ENCODE results near the gene REST.

REST gene

DNA sequence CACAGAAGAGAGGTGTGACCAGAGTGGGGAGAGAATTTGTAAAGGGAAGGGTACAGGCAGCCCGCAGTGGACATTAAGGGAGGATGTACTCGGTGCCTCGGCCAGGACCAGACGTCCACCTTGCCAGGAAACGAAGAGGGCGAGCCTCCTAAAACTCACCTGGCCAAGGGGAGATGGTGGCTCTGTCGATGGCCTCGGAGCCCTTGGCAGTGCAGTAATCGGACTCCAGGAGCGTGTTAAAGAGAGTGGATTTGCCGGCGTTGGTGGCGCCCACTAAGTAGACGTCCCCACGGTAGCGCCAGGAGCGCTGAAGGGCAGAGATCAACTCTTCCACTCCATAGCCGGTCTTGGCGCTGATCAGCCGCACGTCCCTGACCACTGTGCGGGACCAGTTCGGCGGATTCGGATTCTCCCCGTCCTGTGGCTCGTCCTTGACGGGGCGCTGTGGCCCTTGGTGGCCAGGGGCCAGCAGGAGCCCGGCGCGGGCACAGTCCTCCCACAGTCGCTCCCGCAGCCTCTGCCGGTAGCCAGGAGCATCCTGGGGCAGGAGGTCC lies 68.7 kb downstream of the REST start:
- no peak for DNase-seq (ENCODE audit: low spot score)

- DNase-seq (ENCODE audit: low spot score), result peak; percentile 60
These were observed 69.2 kb downstream of the REST start for GRCh38 chr4:56976837-56977320.

DNA sequence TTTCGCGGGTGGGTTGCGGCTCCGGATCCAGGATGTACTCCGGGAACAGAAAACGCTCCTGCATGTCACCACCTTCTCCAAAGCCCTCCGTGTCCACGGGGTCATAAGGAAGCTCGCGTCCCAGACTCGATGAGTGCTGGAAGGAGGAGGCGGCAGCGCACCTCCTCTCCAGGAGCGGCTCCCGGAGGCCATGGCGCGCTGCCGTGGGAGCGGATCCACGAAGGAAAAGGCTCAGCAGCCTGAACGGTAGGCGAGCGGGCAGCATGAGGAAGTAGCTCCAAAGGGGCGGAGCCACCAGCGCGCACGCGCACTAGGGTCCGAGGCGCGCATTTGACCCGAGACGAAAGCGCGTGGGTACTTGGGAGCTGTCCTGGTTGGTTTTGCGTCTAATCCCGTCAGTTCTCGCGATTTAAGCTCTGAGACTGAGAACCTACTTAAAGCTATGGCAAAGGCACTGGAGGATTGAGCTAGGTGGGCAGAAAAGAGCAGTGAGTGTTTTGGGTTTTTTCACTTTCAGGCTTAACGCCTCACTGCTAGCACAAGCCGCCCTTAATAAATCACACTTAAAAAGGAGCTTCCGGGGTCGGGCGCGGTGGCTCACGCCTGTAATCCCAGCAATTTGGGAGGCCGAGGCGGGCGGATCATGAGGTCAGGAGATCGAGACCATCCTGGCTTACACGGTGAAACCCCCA lies 69.8 kb downstream of the REST start, which contains the start of gene NOA1:
TSS of gene NOA1 (minus strand) at position 286 of the 692 bp plus-strand sequence. CDS start at position 265, 21 bp downstream.
- DNase-seq (ENCODE audit: low spot score), result peak; percentile 98

GRCh38 chr4:56978750-56979303 lies 71.1 kb downstream of the REST start, which contains the start of gene POLR2B:
TSS of gene POLR2B (plus strand) at chr4:56978896. CDS start at chr4:56978986, 90 bp downstream.
- DNase-seq (ENCODE audit: low spot score), result peak; percentile 97

- peak; percentile 46 for DNase-seq (ENCODE audit: low spot score)
These were observed 71.8 kb downstream of the REST start for GRCh38 chr4:56979421-56980072.

GRCh38 chr4:56981795-56982201 lies 74.1 kb downstream of the REST start:
- no peak for DNase-seq (ENCODE audit: low spot score)

DNA sequence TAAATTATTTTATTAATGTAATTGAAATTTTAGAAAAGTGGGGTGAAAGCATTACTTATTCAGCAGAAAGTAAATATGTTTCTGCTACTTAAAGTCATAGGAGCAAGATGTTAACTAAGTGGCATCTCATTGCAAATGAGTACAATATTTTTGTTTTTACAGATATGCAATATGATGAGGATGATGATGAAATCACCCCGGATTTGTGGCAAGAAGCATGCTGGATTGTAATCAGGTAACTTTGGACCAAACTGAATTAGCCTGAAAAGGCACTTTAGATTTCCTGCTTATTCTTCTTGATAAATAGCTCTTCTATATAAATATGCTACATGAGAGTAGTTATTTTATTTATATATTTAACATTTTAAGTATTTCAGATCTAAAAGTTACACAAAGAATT lies 78.5 kb downstream of the REST start:
- no peak for DNase-seq (ENCODE audit: low spot score)

DNA sequence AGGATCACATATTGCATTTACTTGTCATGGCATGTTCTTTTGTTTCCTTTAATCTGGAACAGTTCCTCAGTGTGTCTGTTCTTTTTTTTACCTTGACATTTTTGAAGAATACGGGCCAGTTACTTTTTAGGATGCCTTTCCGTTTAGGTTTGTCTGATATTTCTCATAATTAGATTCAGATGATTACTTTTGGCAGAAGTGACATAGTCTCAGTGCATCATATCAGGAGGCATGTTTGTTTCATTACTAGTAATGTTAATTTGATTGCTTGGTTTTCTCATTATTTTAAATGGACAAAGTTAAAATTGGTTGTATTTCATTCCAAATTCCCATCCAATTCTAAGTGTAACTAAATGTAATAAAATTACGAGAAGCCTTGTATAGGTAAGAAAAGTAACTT lies 79.3 kb downstream of the REST start:
- DNase-seq (ENCODE audit: low spot score), result no peak

- DNase-seq (ENCODE audit: low spot score), result no peak
These were observed 82.6 kb downstream of the REST start for GRCh38 chr4:56990109-56990905.

GRCh38 chr4:56995525-56995924 lies 87.8 kb downstream of the REST start:
- DNase-seq (ENCODE audit: low spot score), result no peak

DNA sequence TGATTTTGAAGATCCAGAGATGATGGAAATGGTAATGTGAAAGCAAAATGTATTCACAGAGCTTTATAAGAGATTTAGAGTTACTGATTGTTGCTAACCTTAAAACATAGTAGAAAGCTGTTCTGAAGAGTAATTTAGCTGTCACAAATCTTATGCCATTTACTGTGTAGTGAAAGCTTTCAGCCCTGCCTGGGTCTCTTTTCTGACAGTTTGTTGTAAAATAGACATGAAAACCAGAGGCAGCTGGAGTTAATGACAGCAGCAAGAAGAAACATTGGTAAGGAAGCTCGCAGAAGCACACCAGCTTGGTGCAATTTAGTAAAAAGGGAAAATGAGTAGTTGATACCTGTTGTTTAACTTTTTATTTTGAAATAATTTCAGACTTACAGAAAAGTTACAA lies 92.1 kb downstream of the REST start:
- DNase-seq (ENCODE audit: low spot score), result no peak

DNA sequence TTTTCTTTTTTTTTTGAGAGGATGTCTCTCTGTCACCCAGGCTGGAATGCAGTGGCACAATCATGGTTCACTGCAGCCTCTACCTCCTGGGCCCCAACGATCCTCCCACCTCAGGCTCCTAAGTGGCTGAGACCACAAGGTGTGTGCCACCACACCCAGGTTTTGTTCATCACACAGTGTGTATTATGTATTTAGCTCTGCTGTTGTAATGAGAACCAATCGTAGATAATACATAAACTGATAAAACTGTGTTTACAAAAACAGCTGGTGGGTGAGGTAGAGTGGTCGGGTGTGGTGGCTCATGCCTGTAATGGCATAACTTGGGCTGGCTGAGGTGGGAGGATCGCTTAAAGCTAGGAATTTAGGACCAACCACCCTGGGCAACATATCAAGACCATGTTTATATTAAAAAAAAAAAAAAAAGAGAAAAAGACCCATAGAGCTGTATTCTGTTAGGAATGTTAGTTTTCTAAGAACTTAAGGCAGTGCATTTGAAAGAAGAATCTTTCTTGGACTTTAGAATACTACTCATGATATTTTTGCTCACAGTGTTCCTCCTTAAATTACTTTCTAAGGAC lies 105.9 kb downstream of the REST start:
- no peak for DNase-seq (ENCODE audit: low spot score)
